Kidney glomerular epithelial cell (primary cell): ENCODE data around the gene DNM3.
"Not testable (repeated sequence)": the region's sequence is repeated elsewhere in the genome, so short reads cannot be mapped to it uniquely, and the experiment has no call there.

ENCODE experiments used
- DNase-seq: peaks from one replicate; lab custom pipeline; 2025; lab: John Stamatoyannopoulos, UW

The DNM3 gene

DNA sequence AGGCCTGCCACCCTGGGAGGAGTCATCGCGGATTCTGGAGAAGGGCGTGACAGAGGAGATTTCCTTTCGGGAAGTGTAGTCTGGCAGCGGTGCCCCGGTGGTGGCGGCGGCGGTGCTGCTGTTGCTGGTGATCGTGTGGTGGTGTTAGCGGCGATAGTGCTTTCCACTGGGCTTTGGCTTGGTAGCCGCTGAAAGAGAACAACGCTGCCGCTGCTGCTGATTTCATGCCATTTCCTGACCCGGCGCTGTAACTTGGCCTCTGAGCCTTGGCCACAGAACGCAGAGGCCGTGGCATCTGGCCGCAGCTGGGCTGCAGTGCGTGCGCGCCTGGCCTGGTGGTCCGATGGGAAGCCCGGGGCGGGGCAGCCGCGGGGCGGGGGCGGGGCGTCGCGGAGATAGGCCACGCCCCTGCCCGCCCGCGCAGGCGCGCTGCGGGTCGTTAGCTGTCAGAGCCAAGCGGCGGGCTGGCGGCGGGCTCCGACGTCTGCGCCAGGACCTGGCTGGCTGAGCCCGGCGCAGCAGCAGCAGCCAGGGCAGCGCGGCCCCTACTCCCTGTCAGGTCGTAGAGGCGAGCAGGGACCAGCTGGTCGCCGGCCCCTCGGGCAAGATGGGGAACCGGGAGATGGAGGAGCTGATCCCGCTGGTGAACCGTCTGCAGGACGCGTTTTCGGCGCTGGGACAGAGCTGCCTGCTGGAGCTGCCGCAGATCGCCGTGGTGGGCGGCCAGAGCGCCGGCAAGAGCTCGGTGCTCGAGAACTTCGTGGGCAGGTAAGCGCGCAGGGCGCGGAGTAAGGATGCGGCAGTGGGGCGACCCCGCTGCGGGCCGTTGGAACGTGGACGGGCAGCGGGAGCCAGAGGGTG lies at the start of gene DNM3:
Gene DNM3 (plus strand): TSS at position 449 of the 861 bp plus-strand sequence. CDS start 159 bp downstream, at position 608.
- peak; percentile 85 for DNase-seq

DNA sequence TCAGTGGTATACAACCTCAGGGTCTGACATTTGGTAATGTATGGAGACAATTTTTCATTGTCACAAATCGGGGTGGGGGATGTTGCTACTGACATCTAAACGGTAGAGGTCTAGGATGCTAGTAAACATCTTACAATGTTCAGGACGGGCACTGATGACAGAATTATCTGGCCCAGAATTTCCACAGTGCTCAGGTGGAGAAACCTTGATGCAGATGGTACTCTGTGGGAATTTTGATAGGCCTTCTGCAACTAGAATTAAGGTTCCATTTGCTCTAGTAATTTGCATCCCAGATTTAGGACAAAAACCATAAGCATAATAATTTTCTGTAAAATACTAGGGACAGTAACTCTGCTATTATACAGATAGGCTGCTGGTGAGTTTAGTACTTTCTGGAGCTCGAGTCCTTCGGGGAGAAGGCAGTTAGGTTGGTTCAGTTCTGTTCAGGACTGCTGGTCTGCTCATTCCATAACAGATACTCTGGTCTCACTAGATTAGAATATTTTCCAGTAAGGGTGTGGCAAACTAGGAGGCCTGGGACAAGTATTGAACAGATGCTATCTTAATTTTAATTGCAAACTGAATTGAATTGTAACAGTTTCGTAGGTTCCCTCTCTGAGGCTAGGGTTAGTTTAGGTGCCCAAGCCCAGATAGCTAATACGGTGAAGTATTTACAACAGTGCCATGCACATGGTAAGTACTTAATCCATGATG lies 48.5 kb upstream of the DNM3 start:
- no peak for DNase-seq

DNA sequence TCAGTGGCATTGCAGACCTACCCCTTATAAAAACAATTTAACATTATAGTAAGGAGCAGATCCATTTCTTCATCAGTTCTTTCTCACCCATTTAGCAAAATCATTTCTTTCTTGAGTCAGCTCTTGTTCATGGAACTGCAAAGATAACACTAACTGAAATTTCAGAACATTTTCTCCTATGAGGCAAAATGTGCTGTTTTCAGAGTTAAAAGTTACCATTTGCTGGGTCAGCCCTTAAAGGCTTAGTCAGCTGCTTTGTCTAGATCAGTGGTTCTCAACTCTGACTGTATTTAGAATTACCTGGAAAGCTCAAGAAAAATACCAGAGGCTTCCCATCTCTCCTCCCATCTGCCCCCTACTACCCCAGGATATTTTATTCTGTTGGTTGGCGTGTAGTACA lies 47.7 kb upstream of the DNM3 start:
- DNase-seq: no peak

DNA sequence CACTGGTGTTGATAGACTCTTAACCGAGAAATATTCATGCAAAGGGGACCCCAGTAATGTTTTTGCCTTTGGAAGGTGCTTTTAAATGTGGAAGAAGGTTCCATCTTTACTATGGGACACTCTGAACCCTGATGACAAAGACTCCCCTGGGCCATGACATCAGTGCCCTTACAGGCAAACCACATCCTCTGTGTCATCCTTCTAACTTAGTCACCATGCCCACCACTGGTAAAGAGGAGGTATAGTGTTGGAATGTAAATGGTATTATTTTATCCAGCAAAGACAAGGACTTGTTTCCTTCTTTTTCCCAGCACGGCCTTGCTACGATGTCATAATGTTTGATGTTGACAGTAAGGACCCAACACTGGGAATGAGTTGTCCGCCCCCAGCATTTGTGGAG lies 47.2 kb upstream of the DNM3 start:
- peak; percentile 80 for DNase-seq

DNA sequence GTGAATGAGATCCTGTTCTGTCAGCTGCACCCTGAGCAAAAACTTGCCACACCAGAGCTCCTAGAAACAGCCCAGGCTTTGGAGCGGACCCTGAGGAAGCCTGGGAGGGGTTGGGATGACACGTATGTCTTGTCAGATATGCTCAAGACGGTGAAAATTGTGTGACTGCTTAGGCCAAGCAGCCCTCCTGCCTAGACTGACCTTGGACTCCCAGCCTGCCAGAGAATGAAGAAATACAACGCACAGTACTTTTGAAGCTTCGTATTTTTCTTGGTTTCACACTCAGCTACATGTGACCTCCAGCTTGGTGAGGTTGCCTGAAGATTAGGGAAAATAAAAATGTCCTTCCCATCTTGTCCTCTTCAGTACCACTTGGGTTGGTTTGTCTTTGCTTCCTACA lies 44.7 kb upstream of the DNM3 start:
- DNase-seq: no peak

DNA sequence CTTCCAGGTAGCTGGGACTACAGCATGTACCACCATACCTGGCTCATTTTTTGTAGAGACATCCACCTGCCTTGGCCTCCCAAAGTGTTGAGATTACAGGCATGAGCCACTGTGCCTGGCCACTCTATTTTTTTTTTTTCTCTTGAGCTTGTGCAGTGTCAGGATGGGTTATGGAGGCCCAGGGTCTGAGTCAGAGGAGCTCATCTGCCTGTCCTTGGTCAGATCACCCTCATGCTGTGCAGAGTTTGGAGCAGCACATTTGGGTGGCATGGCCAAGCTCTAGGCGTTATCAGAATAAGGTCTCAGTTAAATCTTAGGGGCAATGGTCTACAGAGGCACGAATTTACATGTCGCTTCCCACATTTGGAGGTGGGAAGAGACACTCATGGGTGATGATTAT lies 43.0 kb upstream of the DNM3 start:
- no peak for DNase-seq

DNA sequence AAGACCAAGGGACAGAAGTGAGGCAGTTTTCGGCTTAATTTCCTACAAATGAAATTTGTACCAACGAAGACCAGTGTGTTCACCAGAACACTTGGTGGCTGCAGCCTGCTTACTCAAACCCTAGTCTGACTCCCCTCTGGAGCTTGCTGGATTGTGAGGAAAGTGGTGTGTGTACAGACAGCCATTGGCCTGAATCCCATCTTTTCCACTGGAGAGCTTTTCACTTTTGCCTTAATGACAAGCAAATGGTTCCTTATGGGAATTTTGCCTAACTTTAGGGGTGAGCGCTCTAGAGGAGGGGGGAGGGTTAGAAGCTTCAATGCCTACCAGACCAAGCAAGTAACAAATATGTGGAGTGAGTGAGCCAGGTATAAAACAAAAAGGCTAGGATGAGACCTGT lies 42.5 kb upstream of the DNM3 start:
- no peak for DNase-seq

DNA sequence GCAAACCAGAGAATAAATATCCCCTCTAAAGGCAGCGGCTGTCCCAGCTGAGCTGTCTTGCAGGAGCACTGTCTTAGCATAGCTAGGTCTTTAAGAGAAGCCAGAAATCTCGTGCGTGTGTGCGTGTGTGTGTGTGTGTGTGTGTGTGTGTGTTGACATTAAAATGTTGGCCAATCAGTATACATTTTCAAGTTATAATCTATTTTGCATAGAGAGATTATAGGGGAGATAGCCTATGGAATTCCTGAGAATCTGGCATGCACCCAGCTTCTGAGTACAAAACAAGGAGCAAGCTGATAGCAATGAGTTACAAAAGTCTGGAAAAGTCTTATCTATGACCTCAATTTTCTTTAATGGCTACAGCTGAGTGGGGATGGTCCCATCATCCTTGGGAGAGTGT lies 42.1 kb upstream of the DNM3 start:
- DNase-seq: no peak

DNA sequence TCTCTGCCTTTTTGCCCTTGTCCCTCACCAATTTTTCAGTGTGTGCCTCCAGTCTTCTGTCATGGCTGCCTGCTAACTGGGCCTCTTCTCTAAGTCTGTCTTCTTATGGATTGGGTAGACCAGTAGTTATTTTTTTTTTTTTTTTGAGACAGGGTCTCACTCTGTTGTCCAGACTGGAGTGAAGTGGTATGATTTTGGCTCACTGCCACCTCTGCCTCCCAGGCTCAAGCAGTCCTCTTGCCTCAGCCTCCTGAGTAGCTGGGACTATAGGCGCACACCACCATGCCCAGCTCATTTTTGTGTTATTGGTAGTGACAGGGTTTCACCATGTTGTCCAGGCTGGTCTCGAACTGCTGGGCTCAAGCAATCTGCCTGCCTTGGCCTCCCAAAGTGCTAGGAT lies 41.6 kb upstream of the DNM3 start:
- not testable (repeated sequence) for DNase-seq

DNA sequence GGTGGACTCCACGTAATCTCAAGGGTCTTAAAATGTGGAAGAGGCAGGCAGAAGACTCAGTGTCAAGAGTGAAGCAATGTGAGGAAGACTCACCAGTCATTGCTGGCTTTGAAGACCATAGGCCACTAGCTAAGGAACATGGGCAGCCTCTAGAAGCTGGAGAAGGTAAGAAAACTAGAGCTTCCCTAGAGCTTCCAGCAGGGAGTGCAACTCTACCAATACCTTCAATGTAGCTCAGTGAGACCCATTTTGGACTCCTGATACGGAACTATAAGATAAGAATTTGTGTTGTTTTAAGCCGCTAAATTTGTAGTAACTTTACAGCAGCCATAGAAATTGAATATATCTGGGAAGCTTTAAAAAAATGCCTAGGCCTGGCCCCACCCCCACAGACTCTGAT lies 41.0 kb upstream of the DNM3 start:
- no peak for DNase-seq

DNA sequence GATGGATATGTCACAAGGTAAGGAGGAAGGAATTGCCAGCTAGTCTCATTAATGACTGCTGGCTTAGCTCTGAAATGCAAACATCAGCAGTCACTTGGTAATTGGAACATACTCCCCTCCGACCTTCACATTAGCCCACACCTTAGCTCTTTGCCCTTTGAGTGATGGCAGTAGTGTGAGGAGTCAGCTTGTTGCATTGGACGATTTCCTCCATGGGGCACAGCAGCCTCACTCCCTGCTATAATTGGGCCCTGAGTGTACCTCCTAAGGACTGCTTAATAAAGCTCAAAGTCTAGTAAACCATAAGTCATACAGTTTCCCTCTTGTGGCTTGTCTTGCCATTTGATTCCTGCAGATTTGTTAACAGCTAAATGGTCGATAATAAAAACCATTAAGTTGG lies 40.4 kb upstream of the DNM3 start:
- DNase-seq: no peak

DNA sequence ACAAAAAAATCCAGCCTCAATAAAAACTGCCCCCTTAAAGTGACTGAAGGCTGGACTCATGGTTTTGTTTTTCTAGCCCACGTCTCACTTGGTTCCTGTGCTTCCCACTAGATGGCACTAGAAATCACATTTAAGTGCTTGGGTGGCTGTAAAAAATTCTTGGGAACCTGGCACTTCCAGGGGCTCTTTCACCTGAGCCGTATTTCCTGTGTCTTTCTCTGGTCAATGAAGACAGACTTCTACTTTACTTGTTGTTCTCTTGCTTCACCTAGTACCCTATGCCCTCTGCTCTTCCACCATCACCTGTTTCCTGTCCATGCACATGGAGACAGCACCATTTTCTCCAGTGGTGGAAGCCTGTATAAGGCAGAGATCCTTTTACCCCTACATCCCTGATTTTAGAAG lies 39.8 kb upstream of the DNM3 start:
- peak; percentile 61 for DNase-seq

DNA sequence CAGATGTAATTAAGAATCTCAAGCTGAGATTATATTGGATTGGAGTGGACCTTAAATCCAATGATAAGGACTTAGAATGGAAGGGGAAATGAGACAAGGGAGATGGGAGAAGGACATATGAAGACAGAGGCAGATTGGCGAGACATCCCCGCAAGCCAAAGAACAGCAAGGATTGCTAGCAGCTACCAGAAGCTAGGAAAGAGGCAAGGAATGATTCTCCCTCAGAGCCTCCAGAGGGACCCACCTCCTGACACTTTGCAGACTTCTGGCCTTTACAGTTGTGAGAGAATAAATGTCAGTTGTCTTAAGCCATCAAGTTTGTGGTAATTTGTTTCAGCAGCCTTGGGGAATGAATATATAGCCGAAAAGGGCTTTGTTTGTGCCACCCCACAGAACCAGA lies 39.1 kb upstream of the DNM3 start:
- DNase-seq: peak; percentile 30

DNA sequence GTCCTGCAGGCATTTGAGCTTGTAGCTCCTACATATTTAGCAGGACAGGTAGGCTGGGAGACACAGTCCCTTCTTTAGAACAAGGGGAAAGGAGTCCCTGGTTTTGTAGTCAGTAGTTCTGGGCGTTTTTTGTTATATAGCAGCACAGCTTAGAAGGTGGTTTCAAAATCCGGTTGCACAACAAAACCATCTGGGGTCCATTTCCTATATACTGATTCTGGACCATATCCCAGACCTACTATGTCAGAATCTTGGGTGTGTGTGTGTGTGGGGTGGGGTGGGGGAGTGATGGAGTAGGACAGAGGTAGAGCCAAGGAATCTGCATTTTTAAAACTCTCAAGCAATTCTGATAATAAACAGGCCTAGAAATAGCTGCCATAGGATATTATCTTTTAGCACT lies 38.3 kb upstream of the DNM3 start:
- no peak for DNase-seq

DNA sequence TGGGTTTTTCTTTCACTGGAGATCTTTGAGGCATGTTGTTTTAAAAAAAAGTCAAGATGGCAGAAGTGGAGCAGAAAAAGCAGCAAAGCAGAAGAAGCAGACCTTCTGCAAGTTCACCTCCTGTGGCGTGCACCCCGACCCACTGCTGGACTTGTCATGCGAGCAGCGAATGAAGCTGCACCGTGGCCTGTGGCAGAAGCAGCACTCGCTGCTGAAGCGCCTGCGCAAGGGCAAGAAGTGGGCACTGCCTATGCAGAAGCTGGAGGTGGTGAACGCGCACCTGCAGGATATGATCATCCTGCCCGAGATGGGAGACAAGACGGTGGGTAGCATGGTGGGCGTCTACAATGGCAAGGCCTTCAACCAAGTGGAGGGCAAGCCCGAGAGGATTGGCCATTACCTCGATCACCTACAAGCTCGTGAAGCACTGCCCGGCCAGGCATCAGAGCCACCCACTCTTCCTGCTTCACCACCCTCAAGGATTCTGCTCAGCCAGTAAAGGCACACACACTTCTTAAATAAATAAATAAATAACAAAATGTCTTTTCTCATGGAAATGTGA lies 37.8 kb upstream of the DNM3 start:
- no peak for DNase-seq

DNA sequence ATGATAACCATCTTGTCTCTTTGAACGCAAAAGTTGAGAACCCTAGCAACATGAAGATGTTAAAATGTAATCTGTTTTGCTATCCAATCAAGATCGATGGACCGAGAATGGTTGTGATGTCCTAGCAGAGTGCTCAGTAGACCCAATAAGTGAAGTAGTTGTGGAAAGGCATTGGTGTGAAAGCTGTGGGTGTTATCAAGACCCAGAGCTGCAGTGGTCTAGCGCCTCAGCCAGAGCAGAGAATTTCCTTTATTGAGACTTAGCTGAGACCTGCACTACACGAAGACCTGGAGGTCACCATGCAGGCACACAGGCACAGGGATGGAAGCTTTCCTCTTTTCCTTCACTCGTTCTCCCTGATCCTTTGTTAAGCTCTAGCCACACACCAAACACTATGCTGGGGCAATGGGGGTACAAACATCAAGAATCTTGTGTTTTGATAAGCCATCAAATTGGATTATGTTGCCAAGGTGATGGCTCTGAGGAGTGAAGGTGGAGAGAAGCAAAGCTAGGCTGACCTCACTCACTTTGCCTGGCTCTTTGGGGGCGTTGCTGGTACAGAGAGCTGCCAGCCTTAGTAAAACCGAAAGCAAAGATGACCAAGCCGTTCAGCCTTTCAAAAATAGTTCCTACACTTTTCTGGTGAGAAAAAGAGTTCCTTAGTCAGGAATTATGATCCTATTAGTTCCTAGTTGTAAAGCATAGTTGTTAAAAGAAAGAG lies 35.7 kb upstream of the DNM3 start:
- DNase-seq: peak; percentile 33

DNA sequence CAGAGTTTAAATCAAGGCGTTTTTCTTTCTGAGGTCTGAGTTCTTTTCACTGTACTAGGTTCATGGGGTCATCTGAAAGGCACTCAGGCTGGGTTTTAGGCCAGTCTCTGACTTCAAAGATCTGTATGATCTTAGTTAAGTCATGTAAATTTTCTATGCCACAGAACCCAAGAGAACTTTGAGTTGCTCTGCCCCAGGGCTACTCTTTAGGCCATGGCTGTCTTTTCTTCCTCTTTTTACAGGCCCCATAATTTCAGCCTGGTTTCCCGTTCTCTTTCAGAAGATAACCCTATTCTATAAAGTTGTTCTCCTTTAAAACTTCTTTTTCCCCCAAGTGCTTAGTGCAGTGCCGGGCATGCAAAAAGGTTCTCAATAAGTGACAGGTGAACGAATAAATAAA lies 33.7 kb upstream of the DNM3 start:
- no peak for DNase-seq

DNA sequence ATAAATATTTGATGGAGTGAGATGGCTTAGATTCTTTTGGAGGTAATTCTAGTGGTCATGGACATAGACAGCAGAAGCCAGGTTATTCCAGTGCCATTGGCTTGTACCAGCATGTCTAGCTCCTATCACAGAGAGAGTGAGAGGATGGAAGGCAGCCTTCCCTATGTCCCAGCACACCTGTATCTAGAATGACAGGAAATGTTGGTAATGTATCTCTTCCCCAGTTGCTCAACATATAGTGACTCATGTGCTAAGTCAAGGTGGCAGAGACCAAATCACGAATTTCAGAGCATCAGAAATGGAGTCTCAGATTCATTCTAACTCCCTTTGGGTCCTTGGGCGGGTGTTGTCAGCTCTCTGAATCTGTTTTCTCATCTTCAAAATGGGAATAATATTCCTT lies 31.5 kb upstream of the DNM3 start:
- DNase-seq: no peak

DNA sequence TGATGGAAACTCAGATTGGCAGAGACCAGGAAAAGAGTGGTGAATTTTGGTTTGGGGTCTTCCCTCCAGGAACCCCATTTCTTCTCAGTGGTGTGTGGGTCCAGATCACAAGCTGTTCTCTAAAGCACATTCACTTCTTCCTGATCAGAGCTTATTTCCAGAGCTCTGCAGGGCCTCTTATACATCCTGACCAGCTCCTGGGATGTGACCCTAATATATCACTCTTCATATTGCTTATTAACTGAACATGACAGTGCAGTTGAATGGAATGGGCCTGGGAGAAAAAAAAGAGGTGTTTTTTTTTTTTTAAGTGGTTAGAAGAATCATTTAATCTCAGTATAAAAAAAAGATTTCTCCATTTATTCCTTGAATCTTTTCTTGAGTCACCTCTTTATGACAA lies 29.6 kb upstream of the DNM3 start:
- no peak for DNase-seq

DNA sequence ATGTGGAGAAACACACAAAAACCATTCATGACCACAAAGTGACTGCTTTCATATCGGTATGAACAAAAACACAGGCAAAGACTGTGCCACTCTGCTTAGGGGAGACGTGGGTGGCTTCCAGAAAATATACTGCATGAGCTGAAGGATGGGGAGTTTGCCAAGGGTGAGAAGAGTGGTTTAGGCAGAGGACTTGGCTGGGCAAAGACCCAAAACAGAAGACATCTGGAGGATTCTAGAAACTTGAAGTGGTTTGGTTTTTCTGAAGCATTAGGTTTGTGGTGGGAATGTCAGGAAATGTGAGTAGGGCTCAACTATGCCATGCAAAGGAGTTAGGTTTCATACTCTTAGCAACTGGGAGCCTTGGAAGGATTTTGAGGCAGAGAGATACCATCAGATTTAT lies 26.6 kb upstream of the DNM3 start:
- no peak for DNase-seq

DNA sequence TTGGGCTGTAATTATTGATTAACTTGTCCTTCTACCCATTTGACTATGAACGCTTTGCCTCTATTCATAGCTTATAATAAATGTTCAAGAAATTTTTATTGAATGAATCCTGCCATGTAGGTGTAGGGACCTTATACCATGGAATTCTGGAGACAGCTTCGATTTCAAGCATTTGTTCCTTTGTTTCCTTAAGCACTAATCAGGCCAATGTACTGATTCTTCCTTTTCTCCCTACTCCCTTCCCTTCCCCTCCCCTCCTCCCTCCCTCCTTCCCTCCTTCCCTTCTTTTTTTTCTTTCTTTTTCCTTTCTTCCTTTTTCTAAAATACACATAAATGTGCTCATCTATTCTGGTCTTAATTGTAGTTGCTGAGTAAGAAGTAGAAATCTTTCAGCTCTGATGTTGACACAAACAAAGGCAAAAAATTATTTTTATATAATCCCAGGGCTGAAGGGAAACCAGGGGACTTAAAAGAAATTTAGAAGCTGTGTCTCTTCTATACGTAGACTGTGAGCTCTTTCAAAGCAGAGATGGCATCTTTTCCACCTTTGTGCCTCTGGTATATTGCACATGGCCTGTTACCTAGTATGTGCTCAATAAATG lies 24.9 kb upstream of the DNM3 start:
- no peak for DNase-seq
